Measurements from ENCODE around the gene ASB18.

Gene ASB18

GRCh38 chr2:236164925-236165841 lies 99.0 kb downstream of the ASB18 start:
- Histone ChIP-seq H3K9me2 (replicated peaks; ENCODE audit: low read depth, low read length) (no peaks in the 10 kb centered on the region), H3K27me3 (ENCODE audit: insufficient read depth, low read length, poor library complexity, severe bottlenecking) (no peaks in the 10 kb centered on the region), H3K9ac (ENCODE audit: low read depth, low read length, poor library complexity, severe bottlenecking) (no peak overlapping the region), H3K36me3 (ENCODE audit: insufficient read depth, low read length) (no peaks in the 10 kb centered on the region), H2AFZ (ENCODE audit: low read length) (no peak overlapping the region), H3K4me3 (ENCODE audit: low read length, poor library complexity, severe bottlenecking) (no peak overlapping the region), H3K4me1 (ENCODE audit: insufficient read depth, low read length, poor library complexity, severe bottlenecking) (no peaks in the 10 kb centered on the region), H3K4me2 (ENCODE audit: low read depth, low read length, poor library complexity, severe bottlenecking) (no peak overlapping the region), H4K20me1 (ENCODE audit: insufficient read depth, low read length, poor library complexity, severe bottlenecking) (no peaks in the 10 kb centered on the region), H3K79me2 (ENCODE audit: insufficient read depth, low read length) (no peaks in the 10 kb centered on the region), H3K9me3 (ENCODE audit: insufficient read depth, low read depth, low read length) (no peaks in the 10 kb centered on the region), H3F3A (ENCODE audit: low read depth) (no peaks in the 10 kb centered on the region)
- TF ChIP-seq CTCF (conservative IDR thresholded peaks at IDR 0.05; ENCODE audit: low read length), result no peak
- TF ChIP-seq EZH2phosphoT487 (IDR thresholded peaks at IDR 0.05; ENCODE audit: borderline replicate concordance), result no peak

- H3K9ac ChIP-seq (ENCODE audit: low read depth, low read length, poor library complexity, severe bottlenecking), result no peak overlapping the region
- no peaks in the 10 kb centered on the region for H3K4me1 ChIP-seq (ENCODE audit: insufficient read depth, low read length, poor library complexity, severe bottlenecking)
- H3K9me2 ChIP-seq (replicated peaks; ENCODE audit: low read depth, low read length), result no peaks in the 10 kb centered on the region
- no peaks in the 10 kb centered on the region for H3K79me2 ChIP-seq (ENCODE audit: insufficient read depth, low read length)
- no peak overlapping the region for H2AFZ ChIP-seq (ENCODE audit: low read length)
- TF ChIP-seq EZH2phosphoT487 (IDR thresholded peaks at IDR 0.05; ENCODE audit: borderline replicate concordance), result no peak
- TF ChIP-seq CTCF (conservative IDR thresholded peaks at IDR 0.05; ENCODE audit: low read length), result no peak
- no peaks in the 10 kb centered on the region for H3K36me3 ChIP-seq (ENCODE audit: insufficient read depth, low read length)
- no peak overlapping the region for H3K4me3 ChIP-seq (ENCODE audit: low read length, poor library complexity, severe bottlenecking)
- no peaks in the 10 kb centered on the region for H3K27me3 ChIP-seq (ENCODE audit: insufficient read depth, low read length, poor library complexity, severe bottlenecking)
- no peaks in the 10 kb centered on the region for H3K9me3 ChIP-seq (ENCODE audit: insufficient read depth, low read depth, low read length)
- no peaks in the 10 kb centered on the region for H4K20me1 ChIP-seq (ENCODE audit: insufficient read depth, low read length, poor library complexity, severe bottlenecking)
- no peak overlapping the region for H3K4me2 ChIP-seq (ENCODE audit: low read depth, low read length, poor library complexity, severe bottlenecking)
- no peaks in the 10 kb centered on the region for H3F3A ChIP-seq (ENCODE audit: low read depth)
Observed at GRCh38 chr2:236164201-236164924, 99.8 kb downstream of the ASB18 start.

- TF ChIP-seq EZH2phosphoT487 (IDR thresholded peaks at IDR 0.05; ENCODE audit: borderline replicate concordance) (no peak), CTCF (conservative IDR thresholded peaks at IDR 0.05; ENCODE audit: low read length) (no peak)
- no peaks in the 10 kb centered on the region for H3K4me1 ChIP-seq (ENCODE audit: insufficient read depth, low read length, poor library complexity, severe bottlenecking)
- no peak overlapping the region for H3K9ac ChIP-seq (ENCODE audit: low read depth, low read length, poor library complexity, severe bottlenecking)
- no peaks in the 10 kb centered on the region for H4K20me1 ChIP-seq (ENCODE audit: insufficient read depth, low read length, poor library complexity, severe bottlenecking)
- no peak overlapping the region for H2AFZ ChIP-seq (ENCODE audit: low read length)
- no peak overlapping the region for H3K4me2 ChIP-seq (ENCODE audit: low read depth, low read length, poor library complexity, severe bottlenecking)
- H3K4me3 ChIP-seq (ENCODE audit: low read length, poor library complexity, severe bottlenecking), result no peak overlapping the region
- H3K9me2 ChIP-seq (replicated peaks; ENCODE audit: low read depth, low read length), result no peaks in the 10 kb centered on the region
- no peaks in the 10 kb centered on the region for H3K36me3 ChIP-seq (ENCODE audit: insufficient read depth, low read length)
- no peaks in the 10 kb centered on the region for H3F3A ChIP-seq (ENCODE audit: low read depth)
- H3K79me2 ChIP-seq (ENCODE audit: insufficient read depth, low read length), result no peaks in the 10 kb centered on the region
- no peaks in the 10 kb centered on the region for H3K27me3 ChIP-seq (ENCODE audit: insufficient read depth, low read length, poor library complexity, severe bottlenecking)
- no peaks in the 10 kb centered on the region for H3K9me3 ChIP-seq (ENCODE audit: insufficient read depth, low read depth, low read length)
Observed at GRCh38 chr2:236163471-236164200, 100.6 kb downstream of the ASB18 start.

All from Loucy (cell line).